HEK293 (cell line): ENCODE data around the gene AGPAT4.

Experiments
- KLF1 ChIP-seq: fragments of 450-650 bp; formaldehyde crosslinking; IDR thresholded peaks from 2 replicates; pipeline ENCODE4 v1.5.1; 2016; ENCODE audit warnings: missing biosample characterization, missing genetic modification characterization
- REPIN1 ChIP-seq: fragments of 450-650 bp; formaldehyde crosslinking; IDR thresholded peaks from 2 replicates; pipeline ENCODE4 v1.5.1; 2017; ENCODE audit warnings: missing biosample characterization, missing genetic modification characterization, low read depth
- TRIM28 ChIP-seq: IDR thresholded peaks from 2 replicates; pipeline ENCODE4 v1.6.1; 2011; ENCODE audit warnings: low read length, control low read depth, borderline replicate concordance
- ZNF121 ChIP-seq: fragments of 450-650 bp; formaldehyde crosslinking; IDR thresholded peaks from 2 replicates; pipeline ENCODE4 v1.5.1; 2016; ENCODE audit warnings: missing biosample characterization, missing genetic modification characterization
- ZNF274 ChIP-seq, 2 experiments: fragments of 200-500 bp in 1 of 2; fragments of 450-650 bp in 1 of 2; sonication (Bioruptor generic) in 1 of 2; formaldehyde crosslinking in 1 of 2; IDR thresholded peaks; 2 replicates each; pipeline versions ENCODE4 v1.5.1 to v1.6.1; 2014 to 2016; ENCODE audit warnings: borderline replicate concordance in 1 of 2, inconsistent platforms in 1 of 2, low read length in 1 of 2, missing biosample characterization in 1 of 2, missing genetic modification characterization in 1 of 2
- ZNF501 ChIP-seq: fragments of 450-650 bp; formaldehyde crosslinking; IDR thresholded peaks from 2 replicates; pipeline ENCODE4 v1.5.1; 2016; ENCODE audit warnings: missing biosample characterization, missing genetic modification characterization
- ZNF660 ChIP-seq: fragments of 450-650 bp; IDR thresholded peaks from 2 replicates; pipeline ENCODE4 v1.5.1; 2018; ENCODE audit warnings: missing biosample characterization, mild to moderate bottlenecking, missing genetic modification characterization
- ZNF830 ChIP-seq: fragments of 450-650 bp; IDR thresholded peaks from 2 replicates; pipeline ENCODE4 v1.5.0; 2018; ENCODE audit warnings: missing biosample characterization, missing genetic modification characterization, low read depth, mild to moderate bottlenecking, moderate library complexity
- TF ChIP-seq, protein P1 (sequence below): fragments of 450-650 bp; formaldehyde crosslinking; IDR thresholded peaks from 2 replicates; pipeline ENCODE4 v1.5.1; 2016; ENCODE audit warnings: missing biosample characterization, missing genetic modification characterization
- TF ChIP-seq, protein P2 (sequence below): fragments of 450-650 bp; formaldehyde crosslinking; IDR thresholded peaks from 2 replicates; pipeline ENCODE4 v1.5.1; 2016; ENCODE audit warnings: missing biosample characterization, missing genetic modification characterization, low read depth
- TF ChIP-seq, protein P3 (sequence below): fragments of 450-650 bp; formaldehyde crosslinking; conservative IDR thresholded peaks from 2 replicates; pipeline ENCODE4 v1.5.1; 2016; ENCODE audit warnings: low read depth, missing biosample characterization, missing genetic modification characterization
- TF ChIP-seq, protein P4 (sequence below): fragments of 450-650 bp; formaldehyde crosslinking; IDR thresholded peaks from 2 replicates; pipeline ENCODE4 v1.5.1; 2016; ENCODE audit warnings: missing biosample characterization, missing genetic modification characterization
- TF ChIP-seq, protein P5 (sequence below): fragments of 450-650 bp; formaldehyde crosslinking; IDR thresholded peaks from 2 replicates; pipeline ENCODE4 v1.5.1; 2016; ENCODE audit warnings: missing biosample characterization, missing genetic modification characterization

DNA sequence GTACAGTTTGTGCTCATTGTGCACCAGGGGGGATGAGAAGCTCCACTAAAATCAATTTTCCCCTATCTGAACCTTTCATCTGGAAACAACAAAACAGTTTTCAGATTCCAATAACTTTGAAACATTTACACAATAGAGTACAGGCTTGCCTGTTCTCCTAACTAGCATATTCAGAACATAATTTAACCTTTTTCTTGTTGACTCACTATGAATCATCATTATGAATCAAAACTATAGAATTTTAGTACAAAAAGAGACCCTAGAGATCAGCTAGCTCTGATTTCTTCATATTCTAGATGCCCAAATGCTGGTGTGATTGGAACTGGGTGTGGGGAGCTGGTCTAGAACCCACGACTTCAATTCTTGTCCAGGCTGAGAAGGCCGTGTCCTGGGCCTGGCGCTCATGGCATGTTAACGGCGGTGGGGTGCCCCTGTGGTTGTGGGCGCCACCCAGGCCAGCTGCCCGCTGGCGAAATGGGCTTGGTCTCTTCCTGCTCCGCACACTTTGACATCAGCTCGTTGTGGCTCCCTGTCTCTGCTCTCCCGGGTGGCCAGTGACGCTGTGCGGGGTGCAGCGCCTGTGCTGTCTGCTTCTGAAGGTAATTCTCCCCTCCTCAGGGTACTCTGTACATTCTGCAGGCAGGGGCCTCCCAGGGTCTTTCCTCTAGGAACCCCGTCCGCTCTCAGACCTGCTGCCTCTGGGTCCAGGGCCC, 29.9 kb upstream of the AGPAT4 start:
- no peak for TF ChIP-seq ZNF501
- TF ChIP-seq, protein P1, sequence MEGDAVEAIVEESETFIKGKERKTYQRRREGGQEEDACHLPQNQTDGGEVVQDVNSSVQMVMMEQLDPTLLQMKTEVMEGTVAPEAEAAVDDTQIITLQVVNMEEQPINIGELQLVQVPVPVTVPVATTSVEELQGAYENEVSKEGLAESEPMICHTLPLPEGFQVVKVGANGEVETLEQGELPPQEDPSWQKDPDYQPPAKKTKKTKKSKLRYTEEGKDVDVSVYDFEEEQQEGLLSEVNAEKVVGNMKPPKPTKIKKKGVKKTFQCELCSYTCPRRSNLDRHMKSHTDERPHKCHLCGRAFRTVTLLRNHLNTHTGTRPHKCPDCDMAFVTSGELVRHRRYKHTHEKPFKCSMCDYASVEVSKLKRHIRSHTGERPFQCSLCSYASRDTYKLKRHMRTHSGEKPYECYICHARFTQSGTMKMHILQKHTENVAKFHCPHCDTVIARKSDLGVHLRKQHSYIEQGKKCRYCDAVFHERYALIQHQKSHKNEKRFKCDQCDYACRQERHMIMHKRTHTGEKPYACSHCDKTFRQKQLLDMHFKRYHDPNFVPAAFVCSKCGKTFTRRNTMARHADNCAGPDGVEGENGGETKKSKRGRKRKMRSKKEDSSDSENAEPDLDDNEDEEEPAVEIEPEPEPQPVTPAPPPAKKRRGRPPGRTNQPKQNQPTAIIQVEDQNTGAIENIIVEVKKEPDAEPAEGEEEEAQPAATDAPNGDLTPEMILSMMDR: no peak
- TF ChIP-seq KLF1 (tag by site-specific recombination): no peak
- TF ChIP-seq, protein P2, sequence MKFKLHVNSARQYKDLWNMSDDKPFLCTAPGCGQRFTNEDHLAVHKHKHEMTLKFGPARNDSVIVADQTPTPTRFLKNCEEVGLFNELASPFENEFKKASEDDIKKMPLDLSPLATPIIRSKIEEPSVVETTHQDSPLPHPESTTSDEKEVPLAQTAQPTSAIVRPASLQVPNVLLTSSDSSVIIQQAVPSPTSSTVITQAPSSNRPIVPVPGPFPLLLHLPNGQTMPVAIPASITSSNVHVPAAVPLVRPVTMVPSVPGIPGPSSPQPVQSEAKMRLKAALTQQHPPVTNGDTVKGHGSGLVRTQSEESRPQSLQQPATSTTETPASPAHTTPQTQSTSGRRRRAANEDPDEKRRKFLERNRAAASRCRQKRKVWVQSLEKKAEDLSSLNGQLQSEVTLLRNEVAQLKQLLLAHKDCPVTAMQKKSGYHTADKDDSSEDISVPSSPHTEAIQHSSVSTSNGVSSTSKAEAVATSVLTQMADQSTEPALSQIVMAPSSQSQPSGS (tag by site-specific recombination): no peak
- no peak for TF ChIP-seq ZNF121 (tag by site-specific recombination)
- no peak for TF ChIP-seq ZNF830 (tag by site-specific recombination)
- TF ChIP-seq ZNF274 (IDR thresholded peaks at IDR 0.05; ENCODE audit: low read length): no peak
- TF ChIP-seq ZNF274 (tag by site-specific recombination; IDR thresholded peaks at IDR 0.05; ENCODE audit: borderline replicate concordance): no peak
- TF ChIP-seq, protein P3, sequence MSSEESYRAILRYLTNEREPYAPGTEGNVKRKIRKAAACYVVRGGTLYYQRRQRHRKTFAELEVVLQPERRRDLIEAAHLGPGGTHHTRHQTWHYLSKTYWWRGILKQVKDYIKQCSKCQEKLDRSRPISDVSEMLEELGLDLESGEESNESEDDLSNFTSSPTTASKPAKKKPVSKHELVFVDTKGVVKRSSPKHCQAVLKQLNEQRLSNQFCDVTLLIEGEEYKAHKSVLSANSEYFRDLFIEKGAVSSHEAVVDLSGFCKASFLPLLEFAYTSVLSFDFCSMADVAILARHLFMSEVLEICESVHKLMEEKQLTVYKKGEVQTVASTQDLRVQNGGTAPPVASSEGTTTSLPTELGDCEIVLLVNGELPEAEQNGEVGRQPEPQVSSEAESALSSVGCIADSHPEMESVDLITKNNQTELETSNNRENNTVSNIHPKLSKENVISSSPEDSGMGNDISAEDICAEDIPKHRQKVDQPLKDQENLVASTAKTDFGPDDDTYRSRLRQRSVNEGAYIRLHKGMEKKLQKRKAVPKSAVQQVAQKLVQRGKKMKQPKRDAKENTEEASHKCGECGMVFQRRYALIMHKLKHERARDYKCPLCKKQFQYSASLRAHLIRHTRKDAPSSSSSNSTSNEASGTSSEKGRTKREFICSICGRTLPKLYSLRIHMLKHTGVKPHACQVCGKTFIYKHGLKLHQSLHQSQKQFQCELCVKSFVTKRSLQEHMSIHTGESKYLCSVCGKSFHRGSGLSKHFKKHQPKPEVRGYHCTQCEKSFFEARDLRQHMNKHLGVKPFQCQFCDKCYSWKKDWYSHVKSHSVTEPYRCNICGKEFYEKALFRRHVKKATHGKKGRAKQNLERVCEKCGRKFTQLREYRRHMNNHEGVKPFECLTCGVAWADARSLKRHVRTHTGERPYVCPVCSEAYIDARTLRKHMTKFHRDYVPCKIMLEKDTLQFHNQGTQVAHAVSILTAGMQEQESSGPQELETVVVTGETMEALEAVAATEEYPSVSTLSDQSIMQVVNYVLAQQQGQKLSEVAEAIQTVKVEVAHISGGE (tag by site-specific recombination): no peak
- no peak for TF ChIP-seq ZNF660 (tag by site-specific recombination)
- TF ChIP-seq, protein P4, sequence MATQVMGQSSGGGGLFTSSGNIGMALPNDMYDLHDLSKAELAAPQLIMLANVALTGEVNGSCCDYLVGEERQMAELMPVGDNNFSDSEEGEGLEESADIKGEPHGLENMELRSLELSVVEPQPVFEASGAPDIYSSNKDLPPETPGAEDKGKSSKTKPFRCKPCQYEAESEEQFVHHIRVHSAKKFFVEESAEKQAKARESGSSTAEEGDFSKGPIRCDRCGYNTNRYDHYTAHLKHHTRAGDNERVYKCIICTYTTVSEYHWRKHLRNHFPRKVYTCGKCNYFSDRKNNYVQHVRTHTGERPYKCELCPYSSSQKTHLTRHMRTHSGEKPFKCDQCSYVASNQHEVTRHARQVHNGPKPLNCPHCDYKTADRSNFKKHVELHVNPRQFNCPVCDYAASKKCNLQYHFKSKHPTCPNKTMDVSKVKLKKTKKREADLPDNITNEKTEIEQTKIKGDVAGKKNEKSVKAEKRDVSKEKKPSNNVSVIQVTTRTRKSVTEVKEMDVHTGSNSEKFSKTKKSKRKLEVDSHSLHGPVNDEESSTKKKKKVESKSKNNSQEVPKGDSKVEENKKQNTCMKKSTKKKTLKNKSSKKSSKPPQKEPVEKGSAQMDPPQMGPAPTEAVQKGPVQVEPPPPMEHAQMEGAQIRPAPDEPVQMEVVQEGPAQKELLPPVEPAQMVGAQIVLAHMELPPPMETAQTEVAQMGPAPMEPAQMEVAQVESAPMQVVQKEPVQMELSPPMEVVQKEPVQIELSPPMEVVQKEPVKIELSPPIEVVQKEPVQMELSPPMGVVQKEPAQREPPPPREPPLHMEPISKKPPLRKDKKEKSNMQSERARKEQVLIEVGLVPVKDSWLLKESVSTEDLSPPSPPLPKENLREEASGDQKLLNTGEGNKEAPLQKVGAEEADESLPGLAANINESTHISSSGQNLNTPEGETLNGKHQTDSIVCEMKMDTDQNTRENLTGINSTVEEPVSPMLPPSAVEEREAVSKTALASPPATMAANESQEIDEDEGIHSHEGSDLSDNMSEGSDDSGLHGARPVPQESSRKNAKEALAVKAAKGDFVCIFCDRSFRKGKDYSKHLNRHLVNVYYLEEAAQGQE (tag by site-specific recombination): no peak
- TF ChIP-seq, protein P5, sequence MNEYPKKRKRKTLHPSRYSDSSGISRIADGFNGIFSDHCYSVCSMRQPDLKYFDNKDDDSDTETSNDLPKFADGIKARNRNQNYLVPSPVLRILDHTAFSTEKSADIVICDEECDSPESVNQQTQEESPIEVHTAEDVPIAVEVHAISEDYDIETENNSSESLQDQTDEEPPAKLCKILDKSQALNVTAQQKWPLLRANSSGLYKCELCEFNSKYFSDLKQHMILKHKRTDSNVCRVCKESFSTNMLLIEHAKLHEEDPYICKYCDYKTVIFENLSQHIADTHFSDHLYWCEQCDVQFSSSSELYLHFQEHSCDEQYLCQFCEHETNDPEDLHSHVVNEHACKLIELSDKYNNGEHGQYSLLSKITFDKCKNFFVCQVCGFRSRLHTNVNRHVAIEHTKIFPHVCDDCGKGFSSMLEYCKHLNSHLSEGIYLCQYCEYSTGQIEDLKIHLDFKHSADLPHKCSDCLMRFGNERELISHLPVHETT (tag by site-specific recombination): no peak
- TF ChIP-seq TRIM28: no peak
- TF ChIP-seq REPIN1: no peak
